ENCODE measurements around the gene BTBD16. TPM values are rescaled to one million over a fixed set of nuclear protein-coding genes. Genes with fewer than 3 reads are reported as not detected.

The BTBD16 gene
- total and polyA plus RNA-seq, 8 donors = 0.10 to 2.1 (median 0.35) TPM; not detected in 2

- TF ChIP-seq, protein P1, sequence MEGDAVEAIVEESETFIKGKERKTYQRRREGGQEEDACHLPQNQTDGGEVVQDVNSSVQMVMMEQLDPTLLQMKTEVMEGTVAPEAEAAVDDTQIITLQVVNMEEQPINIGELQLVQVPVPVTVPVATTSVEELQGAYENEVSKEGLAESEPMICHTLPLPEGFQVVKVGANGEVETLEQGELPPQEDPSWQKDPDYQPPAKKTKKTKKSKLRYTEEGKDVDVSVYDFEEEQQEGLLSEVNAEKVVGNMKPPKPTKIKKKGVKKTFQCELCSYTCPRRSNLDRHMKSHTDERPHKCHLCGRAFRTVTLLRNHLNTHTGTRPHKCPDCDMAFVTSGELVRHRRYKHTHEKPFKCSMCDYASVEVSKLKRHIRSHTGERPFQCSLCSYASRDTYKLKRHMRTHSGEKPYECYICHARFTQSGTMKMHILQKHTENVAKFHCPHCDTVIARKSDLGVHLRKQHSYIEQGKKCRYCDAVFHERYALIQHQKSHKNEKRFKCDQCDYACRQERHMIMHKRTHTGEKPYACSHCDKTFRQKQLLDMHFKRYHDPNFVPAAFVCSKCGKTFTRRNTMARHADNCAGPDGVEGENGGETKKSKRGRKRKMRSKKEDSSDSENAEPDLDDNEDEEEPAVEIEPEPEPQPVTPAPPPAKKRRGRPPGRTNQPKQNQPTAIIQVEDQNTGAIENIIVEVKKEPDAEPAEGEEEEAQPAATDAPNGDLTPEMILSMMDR (IDR thresholded peaks at IDR 0.05) = no peak
- DNase-seq (no peak), ATAC-seq (no peak)
- Histone ChIP-seq H3K27ac (no peak overlapping the region), H3K9me3 (peaks cover 0 to 8% of the 10 kb centered on the region in 2 donors), H3K4me1 (no peaks in the 10 kb centered on the region), H3K4me3 (no peak overlapping the region), H3K36me3 (no peaks in the 10 kb centered on the region), H3K27me3 (no peaks in the 10 kb centered on the region)
- intact Hi-C loops (cut with DNase I) = no loop called here
These were observed 52.1 kb downstream of the BTBD16 start for GRCh38 chr10:122323189-122323588.

GRCh38 chr10:122323941-122324675 lies 53.0 kb downstream of the BTBD16 start:
- DNase-seq (no peak), ATAC-seq (peak; percentile 36)
- Histone ChIP-seq H3K9me3 (peaks cover 0 to 8% of the 10 kb centered on the region in 2 donors), H3K4me1 (no peaks in the 10 kb centered on the region), H3K4me3 (no peak overlapping the region), H3K27me3 (no peaks in the 10 kb centered on the region), H3K36me3 (no peaks in the 10 kb centered on the region), H3K27ac (no peak overlapping the region)
- TF ChIP-seq, protein P1 (IDR thresholded peaks at IDR 0.05) = no peak
- intact Hi-C loops (cut with DNase I) = no loop called here

- intact Hi-C loops (cut with DNase I) = no loop called here
- Histone ChIP-seq H3K27me3 (no peaks in the 10 kb centered on the region), H3K4me3 (no peak overlapping the region), H3K36me3 (no peaks in the 10 kb centered on the region), H3K4me1 (no peaks in the 10 kb centered on the region), H3K9me3 (peaks cover 0 to 6% of the 10 kb centered on the region in 2 donors), H3K27ac (no peak overlapping the region)
- DNase-seq = no peak
- no peak for ATAC-seq
- TF ChIP-seq, protein P1 (IDR thresholded peaks at IDR 0.05) = no peak
These were observed 54.1 kb downstream of the BTBD16 start for GRCh38 chr10:122325235-122325634.

GRCh38 chr10:122326385-122326784 lies 55.3 kb downstream of the BTBD16 start:
- no peak overlapping the region for H3K4me3 ChIP-seq
- intact Hi-C loops (cut with DNase I) = no loop called here
- no peaks in the 10 kb centered on the region for H3K9me3 ChIP-seq
- H3K4me1 ChIP-seq = no peaks in the 10 kb centered on the region
- peaks cover 0 to 2% of the 10 kb centered on the region in 2 donors for H3K27me3 ChIP-seq
- TF ChIP-seq, protein P1 (IDR thresholded peaks at IDR 0.05) = no peak
- no peak for ATAC-seq
- H3K27ac ChIP-seq = no peak overlapping the region
- H3K36me3 ChIP-seq = no peaks in the 10 kb centered on the region
- DNase-seq = no peak

DNA sequence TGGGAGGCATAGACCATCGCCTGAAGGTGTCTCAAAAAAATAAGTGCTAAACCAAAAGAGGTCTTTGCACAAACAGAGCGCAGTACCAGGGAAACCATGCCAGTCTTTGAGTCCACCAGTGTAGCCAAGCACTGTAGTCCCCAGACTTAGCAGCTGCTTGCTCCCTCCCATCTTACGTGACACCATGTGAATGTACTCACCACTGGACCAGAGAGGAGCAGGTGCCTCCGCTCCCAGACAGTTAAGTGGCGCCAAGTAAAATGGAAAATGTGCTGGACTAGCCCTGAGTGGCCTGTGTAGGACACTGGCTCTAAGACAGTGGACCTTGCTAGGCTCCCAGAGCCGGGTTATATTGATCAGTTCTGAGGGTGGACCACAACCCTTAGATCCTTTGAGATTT lies 55.7 kb downstream of the BTBD16 start:
- intact Hi-C loops (cut with DNase I) = no loop called here
- TF ChIP-seq, protein P1 (IDR thresholded peaks at IDR 0.05) = no peak
- no peak for DNase-seq

More for the DNA sequence above, 55.7 kb downstream of the BTBD16 start:
- no peak overlapping the region for H3K27ac ChIP-seq
- ATAC-seq = no peak
- no peak overlapping the region for H3K4me3 ChIP-seq
- H3K9me3 ChIP-seq = no peaks in the 10 kb centered on the region
- H3K27me3 ChIP-seq = peaks cover 0 to 6% of the 10 kb centered on the region in 2 donors
- no peaks in the 10 kb centered on the region for H3K4me1 ChIP-seq
- no peaks in the 10 kb centered on the region for H3K36me3 ChIP-seq

Data from left lung (tissue), 10 donors.